ENCODE measurements around the gene RBM4B.

Gene RBM4B

GRCh38 chr11:66706989-66707388 lies 29.3 kb upstream of the RBM4B start:
- no peak for DNase-seq (ENCODE audit: low read depth)
- no peak overlapping the region for H3K4me3 ChIP-seq (ENCODE audit: control insufficient read depth, low read depth, low read length)
- no peak for TF ChIP-seq CTCF (IDR thresholded peaks at IDR 0.05; ENCODE audit: control insufficient read depth, insufficient read depth, low read depth, low read length, missing control alignments)

GRCh38 chr11:66705587-66706335 lies 28.1 kb upstream of the RBM4B start:
- DNase-seq (ENCODE audit: low read depth), result no peak
- no peak for TF ChIP-seq CTCF (IDR thresholded peaks at IDR 0.05; ENCODE audit: control insufficient read depth, insufficient read depth, low read depth, low read length, missing control alignments)
- no peak overlapping the region for H3K4me3 ChIP-seq (ENCODE audit: control insufficient read depth, low read depth, low read length)

- TF ChIP-seq CTCF (IDR thresholded peaks at IDR 0.05; ENCODE audit: control insufficient read depth, insufficient read depth, low read depth, low read length, missing control alignments), result no peak
- H3K4me3 ChIP-seq (ENCODE audit: control insufficient read depth, low read depth, low read length), result no peak overlapping the region
- DNase-seq (ENCODE audit: low read depth), result no peak
Measured at GRCh38 chr11:66704659-66705360, 27.1 kb upstream of the RBM4B start.

- no peak overlapping the region for H3K4me3 ChIP-seq (ENCODE audit: control insufficient read depth, low read depth, low read length)
- DNase-seq (ENCODE audit: low read depth), result no peak
- TF ChIP-seq CTCF (IDR thresholded peaks at IDR 0.05; ENCODE audit: control insufficient read depth, insufficient read depth, low read depth, low read length, missing control alignments), result no peak
Measured at GRCh38 chr11:66701432-66702240, 23.9 kb upstream of the RBM4B start.

GRCh38 chr11:66700742-66701141 lies 23.1 kb upstream of the RBM4B start:
- H3K4me3 ChIP-seq (ENCODE audit: control insufficient read depth, low read depth, low read length), result no peak overlapping the region
- TF ChIP-seq CTCF (IDR thresholded peaks at IDR 0.05; ENCODE audit: control insufficient read depth, insufficient read depth, low read depth, low read length, missing control alignments), result no peak
- DNase-seq (ENCODE audit: low read depth), result no peak

- DNase-seq (ENCODE audit: low read depth), result no peak
- H3K4me3 ChIP-seq (ENCODE audit: control insufficient read depth, low read depth, low read length), result no peak overlapping the region
- TF ChIP-seq CTCF (IDR thresholded peaks at IDR 0.05; ENCODE audit: control insufficient read depth, insufficient read depth, low read depth, low read length, missing control alignments), result no peak
Measured at GRCh38 chr11:66700337-66700736, 22.6 kb upstream of the RBM4B start.
